SU-DHL-6 (cell line): ENCODE measurements around the gene NCOA1.

Source experiments
- H2AFZ ChIP-seq: fragments of 200-600 bp; sonication (generic); 2 replicates; pipeline ENCODE4 v1.6.1; 2014; ENCODE audit warnings: low read depth, mild to moderate bottlenecking, moderate library complexity, mixed read lengths, antibody characterized with exemption, low read length; ENCODE audit not compliant: severe bottlenecking
- H3F3A ChIP-seq: fragments of 200-600 bp; shearing (Covaris generic); 2 replicates; pipeline ENCODE4 v1.6.0; 2016; ENCODE audit warnings: antibody characterized with exemption, mild to moderate bottlenecking; ENCODE audit not compliant: insufficient read depth
- H3K27ac ChIP-seq: fragments of 200-600 bp; sonication (generic); 2 replicates; pipeline ENCODE4 v1.5.1; 2016; ENCODE audit warnings: low read depth, mild to moderate bottlenecking, low read length, moderate library complexity, mixed read lengths
- H3K27me3 ChIP-seq: fragments of 200-600 bp; sonication (generic), shearing (Covaris generic); 2 replicates; pipeline ENCODE4 v1.6.0; 2014; ENCODE audit warnings: mild to moderate bottlenecking, low read length
- H3K36me3 ChIP-seq: fragments of 200-600 bp; sonication (generic); 2 replicates; pipeline ENCODE4 v1.6.1; 2014; ENCODE audit warnings: mild to moderate bottlenecking, low read length, mixed read lengths
- H3K4me2 ChIP-seq: fragments of 300-600, 200-600 bp; shearing (Covaris generic), sonication (generic); 2 replicates; pipeline ENCODE4 v1.6.0; 2014; ENCODE audit warnings: low read length, low read depth, mild to moderate bottlenecking; ENCODE audit not compliant: poor library complexity, severe bottlenecking
- H3K4me3 ChIP-seq: fragments of 200-600 bp; sonication (generic); 2 replicates; pipeline ENCODE4 v1.5.1; 2014; ENCODE audit warnings: antibody characterized with exemption, low read length, mild to moderate bottlenecking, mixed read lengths; ENCODE audit not compliant: insufficient read depth, poor library complexity, severe bottlenecking
- H3K79me2 ChIP-seq: fragments of 200-600 bp; sonication (generic); 2 replicates; pipeline ENCODE4 v1.6.1; 2014; ENCODE audit warnings: mild to moderate bottlenecking, low read length, moderate library complexity; ENCODE audit not compliant: insufficient read depth
- H3K9ac ChIP-seq: fragments of 200-600 bp; sonication (generic); 2 replicates; pipeline ENCODE4 v1.7.0; 2014; ENCODE audit warnings: mild to moderate bottlenecking, low read length
- H3K9me2 ChIP-seq: fragments of 200-600 bp; sonication (generic); replicated peaks from 2 replicates; pipeline ENCODE4 v1.6.1; 2014; ENCODE audit warnings: low read length; ENCODE audit not compliant: insufficient read depth
- H3K9me3 ChIP-seq: fragments of 200-600 bp; sonication (generic); 2 replicates; pipeline ENCODE4 v1.6.1; 2014; ENCODE audit warnings: low read length, mixed read lengths; ENCODE audit not compliant: insufficient read depth
- H4K20me1 ChIP-seq: fragments of 200-600 bp; sonication (generic); 2 replicates; pipeline ENCODE4 v1.6.1; 2014; ENCODE audit warnings: low read depth, mild to moderate bottlenecking, antibody characterized with exemption, low read length, moderate library complexity, mixed read lengths
- CTCF ChIP-seq: fragments of 200-600 bp; sonication (generic); IDR thresholded peaks from one replicate; pipeline ENCODE4 v1.5.1; 2017; ENCODE audit warnings: antibody characterized with exemption, mild to moderate bottlenecking, low read length, moderate library complexity; ENCODE audit not compliant: insufficient read depth, poor library complexity, severe bottlenecking
- EZH2phosphoT487 ChIP-seq: fragments of 200-600 bp; sonication (generic), shearing (Covaris generic); conservative IDR thresholded peaks from 2 replicates; pipeline ENCODE4 v1.6.1; 2018; ENCODE audit warnings: mild to moderate bottlenecking, antibody characterized with exemption, low read length, moderate library complexity, mixed read lengths

The NCOA1 gene

DNA sequence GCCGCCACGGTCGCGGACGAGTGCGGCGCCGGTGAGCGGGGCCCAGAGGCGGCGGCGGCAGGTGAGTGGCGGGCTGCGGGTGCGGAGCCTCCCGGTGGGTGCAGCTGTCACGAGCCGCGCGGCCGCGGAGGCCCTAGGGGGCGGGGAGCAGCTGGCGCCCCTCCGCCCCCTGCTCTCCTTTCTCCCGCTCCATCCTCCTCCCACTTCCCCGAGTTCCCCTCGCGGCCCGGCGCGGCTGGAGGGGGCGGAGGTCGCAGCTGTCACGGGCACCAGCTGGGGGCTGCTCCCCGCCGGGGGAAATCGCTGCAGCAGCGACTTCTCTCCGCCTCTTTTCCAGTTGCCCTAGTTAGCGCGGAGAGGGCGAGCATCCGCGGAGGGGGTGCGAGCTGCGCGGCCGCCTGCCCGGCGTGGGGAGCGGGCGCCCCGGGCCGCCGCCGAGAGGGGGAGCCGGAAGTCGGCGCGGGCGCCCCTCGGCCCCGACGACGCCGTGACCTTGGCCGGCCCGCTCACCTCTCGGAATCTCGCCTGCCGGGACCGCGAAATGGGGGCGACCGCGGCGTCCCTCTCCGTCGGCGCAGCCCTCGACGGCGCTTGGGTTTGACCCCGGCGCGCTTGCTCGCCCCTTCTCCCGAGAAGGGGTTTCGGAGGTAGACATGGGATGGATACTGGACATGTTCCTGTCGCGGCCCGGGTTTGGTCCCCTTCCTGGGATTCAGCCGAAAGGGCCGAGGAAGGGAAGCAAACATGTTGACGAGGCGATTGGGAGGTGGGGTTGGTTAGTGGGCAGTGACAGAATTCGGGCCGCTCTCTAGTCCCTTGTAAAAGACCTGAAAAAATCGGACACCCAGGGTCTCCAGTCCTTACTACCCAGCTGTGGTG is 727 bp downstream of the NCOA1 start:
- Histone ChIP-seq H3K27ac (no peak overlapping the region), H4K20me1 (no peaks in the 10 kb centered on the region), H2AFZ (peak overlapping the region; percentile 85), H3K9me3 (no peaks in the 10 kb centered on the region), H3F3A (peaks cover 19% of the 10 kb centered on the region), H3K9ac (peak overlapping the region; percentile 57), H3K4me3 (peak overlapping the region; percentile 79), H3K27me3 (no peaks in the 10 kb centered on the region), H3K36me3 (no peaks in the 10 kb centered on the region), H3K4me2 (peak overlapping the region; percentile 65), H3K79me2 (0 out of 2 replicates have a peak, but pooled peaks cover 6% of the 10 kb centered on the region), H3K9me2 (no peaks in the 10 kb centered on the region)
- TF ChIP-seq CTCF, result no peak
- no peak for TF ChIP-seq EZH2phosphoT487

DNA sequence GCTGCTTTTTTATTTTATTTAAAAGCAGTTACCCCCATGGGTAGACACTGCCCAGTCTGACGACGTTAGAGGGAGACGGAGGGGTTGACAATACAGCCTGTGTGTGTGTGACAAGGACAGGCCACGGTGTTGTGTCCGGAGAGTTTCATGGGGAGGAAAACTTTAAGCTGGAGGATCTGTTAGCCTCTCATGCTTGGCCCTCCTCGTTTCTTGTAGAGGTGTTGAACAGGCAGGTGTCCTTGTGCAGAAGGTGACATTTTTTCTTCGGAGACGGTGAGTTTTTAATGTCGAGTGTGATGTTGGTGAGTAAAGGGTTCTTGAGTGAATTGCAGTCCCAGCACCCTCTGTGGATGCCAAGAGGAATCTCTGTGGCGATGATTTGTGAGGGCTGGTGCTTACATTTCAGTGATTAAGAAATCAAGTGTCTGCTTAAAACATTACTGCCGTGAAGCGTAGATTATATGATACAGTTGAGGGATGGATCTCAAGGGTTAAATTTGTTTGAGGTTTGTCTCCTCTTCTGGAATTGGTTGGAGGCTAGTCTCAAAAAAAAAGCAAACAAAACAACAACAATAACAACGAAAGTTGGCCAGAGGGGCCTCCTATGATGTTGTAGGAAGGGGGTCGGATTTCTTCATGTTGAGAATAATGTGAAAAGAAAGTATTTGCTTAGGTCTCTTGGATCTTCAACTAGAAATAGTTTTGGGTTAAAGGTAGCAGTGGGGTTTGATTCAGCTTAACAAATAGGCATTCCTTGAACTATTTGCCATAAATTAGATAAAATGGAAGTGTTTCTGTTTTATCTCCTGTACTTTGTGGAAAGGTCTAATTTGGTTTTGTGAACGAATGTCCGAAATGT is 1.6 kb downstream of the NCOA1 start:
- TF ChIP-seq EZH2phosphoT487 (no peak), CTCF (no peak)
- peak overlapping the region; percentile 65 for H3K4me2 ChIP-seq
- H3K4me3 ChIP-seq, result peak overlapping the region; percentile 79
- H3K9me2 ChIP-seq, result no peaks in the 10 kb centered on the region
- peaks cover 19% of the 10 kb centered on the region for H3F3A ChIP-seq
- no peak overlapping the region for H3K27ac ChIP-seq
- no peaks in the 10 kb centered on the region for H3K9me3 ChIP-seq
- no peaks in the 10 kb centered on the region for H3K27me3 ChIP-seq
- H4K20me1 ChIP-seq, result no peaks in the 10 kb centered on the region
- no peaks in the 10 kb centered on the region for H3K36me3 ChIP-seq
- peak overlapping the region; percentile 85 for H2AFZ ChIP-seq
- H3K79me2 ChIP-seq, result 0 out of 2 replicates have a peak, but pooled peaks cover 6% of the 10 kb centered on the region
- peak overlapping the region; percentile 57 for H3K9ac ChIP-seq

GRCh38 chr2:24493713-24494112 is 2.7 kb downstream of the NCOA1 start:
- Histone ChIP-seq H3K27me3 (no peaks in the 10 kb centered on the region), H3K9me3 (no peaks in the 10 kb centered on the region), H3K4me2 (no peak overlapping the region), H3K4me3 (no peak overlapping the region), H3K9ac (no peak overlapping the region), H2AFZ (no peak overlapping the region), H3K27ac (no peak overlapping the region), H3F3A (peaks cover 19% of the 10 kb centered on the region), H4K20me1 (no peaks in the 10 kb centered on the region), H3K9me2 (no peaks in the 10 kb centered on the region), H3K79me2 (0 out of 2 replicates have a peak, but pooled peaks cover 6% of the 10 kb centered on the region), H3K36me3 (no peaks in the 10 kb centered on the region)
- TF ChIP-seq CTCF (no peak), EZH2phosphoT487 (no peak)
